OCI-LY7 (cell line): ENCODE results near the gene ORAI1. TPM values are rescaled to one million over a fixed set of nuclear protein-coding genes. Genes with fewer than 3 reads are reported as not detected.

Experiments used
- BruUV-seq: library from RNA; stranded (reverse); fragments of 400-500 nt; replicated peaks from 2 replicates; lab custom pipeline; 2021; lab: Mats Ljungman, UMichigan
- CTCF ChIA-PET: fragments of 300-600 bp; sonication (Branson Sonifier 250); formaldehyde crosslinking; loops from one replicate; lab custom pipeline; 2022; ENCODE audit warnings: antibody characterized with exemption; ENCODE audit not compliant: unreplicated experiment; lab: Charles Lee
- POLR2A ChIA-PET: fragments of 300-600 bp; sonication (Branson Sonifier 250); formaldehyde crosslinking; loops from one replicate; lab custom pipeline; 2022; ENCODE audit warnings: antibody characterized with exemption; lab: Charles Lee
- DNase-seq: peaks from one replicate; pipeline ENCODE4 v3.0.0-alpha.2; 2015; ENCODE audit warnings: low spot score
- H2AFZ ChIP-seq: fragments of 200-600 bp; sonication (generic), shearing (Covaris generic); 2 replicates; pipeline ENCODE4 v1.6.1; 2014; ENCODE audit warnings: mild to moderate bottlenecking, antibody characterized with exemption, low read length, moderate library complexity
- H3K27ac ChIP-seq: fragments of 200-600 bp; sonication (generic); 2 replicates; pipeline ENCODE4 v1.5.1; 2014; ENCODE audit warnings: mixed run types, low read depth, mild to moderate bottlenecking, moderate library complexity, low read length, inconsistent platforms; ENCODE audit not compliant: poor library complexity, severe bottlenecking
- H3K36me3 ChIP-seq: fragments of 200-600 bp; sonication (generic); 2 replicates; pipeline ENCODE4 v1.6.1; 2014; ENCODE audit warnings: mild to moderate bottlenecking, antibody characterized with exemption, low read length, moderate library complexity, mixed read lengths; ENCODE audit not compliant: insufficient read depth
- H3K4me1 ChIP-seq: fragments of 200-600 bp; sonication (generic); 2 replicates; pipeline ENCODE4 v1.5.1; 2014; ENCODE audit warnings: mild to moderate bottlenecking, low read length; ENCODE audit not compliant: insufficient read depth, poor library complexity, severe bottlenecking
- H3K4me2 ChIP-seq: fragments of 200-600 bp; sonication (generic); 2 replicates; pipeline ENCODE4 v1.6.1; 2014; ENCODE audit warnings: mild to moderate bottlenecking, low read length
- H3K4me3 ChIP-seq: fragments of 200-600 bp; sonication (generic); 2 replicates; pipeline ENCODE4 v1.5.1; 2014; ENCODE audit warnings: mild to moderate bottlenecking, low read depth, low read length; ENCODE audit not compliant: poor library complexity, severe bottlenecking
- H3K79me2 ChIP-seq: fragments of 200-600 bp; sonication (generic); 2 replicates; pipeline ENCODE4 v1.6.1; 2016; ENCODE audit warnings: low read depth, mild to moderate bottlenecking, low read length, moderate library complexity, mixed read lengths; ENCODE audit not compliant: insufficient read depth
- H3K9me2 ChIP-seq: fragments of 200-600 bp; sonication (generic); 2 replicates; pipeline ENCODE4 v1.6.1; 2016; ENCODE audit warnings: mild to moderate bottlenecking, low read length, mixed read lengths; ENCODE audit not compliant: insufficient read depth
- H3K9me3 ChIP-seq: fragments of 200-600 bp; sonication (generic); 2 replicates; pipeline ENCODE4 v1.6.1; 2014; ENCODE audit warnings: mild to moderate bottlenecking, mixed run types, low read length, mixed read lengths
- H4K20me1 ChIP-seq: fragments of 200-600 bp; sonication (generic); 2 replicates; pipeline ENCODE4 v1.6.1; 2014; ENCODE audit warnings: mild to moderate bottlenecking, antibody characterized with exemption, low read length, moderate library complexity, mixed read lengths; ENCODE audit not compliant: insufficient read depth
- CTCF ChIP-seq: fragments of 200-600 bp; sonication (generic); conservative IDR thresholded peaks from 2 replicates; pipeline ENCODE4 v1.5.1; 2014; ENCODE audit warnings: mild to moderate bottlenecking, antibody characterized with exemption, low read length, moderate library complexity, mixed read lengths
- EZH2phosphoT487 ChIP-seq: fragments of 200-600 bp; sonication (generic); IDR thresholded peaks from 2 replicates; pipeline ENCODE4 v1.6.1; 2018; ENCODE audit warnings: low read depth, borderline replicate concordance, mild to moderate bottlenecking, mixed run types, antibody characterized with exemption, low read length, moderate library complexity, mixed read lengths
- intact Hi-C: fragments of 100-400 bp; cut with micrococcal nuclease; formaldehyde crosslinking; loops from one replicate; pipeline ENCODE4 v1.10.0; 2022; ENCODE audit not compliant: unreplicated experiment
- total RNA-seq, 2 experiments: library from RNA; depleted of rRNA in 1 of 2; stranded (reverse); fragments of >200 nt in 1 of 2; shearing (Covaris generic) in 1 of 2; gene quantifications; 2 replicates each; pipeline ENCODE4 v1.2.3, GENCODE V29; 2014 to 2022

The ORAI1 gene
- total RNA-seq, 2 experiments from 2014 or later: 9.5 to 19.1 TPM

DNA sequence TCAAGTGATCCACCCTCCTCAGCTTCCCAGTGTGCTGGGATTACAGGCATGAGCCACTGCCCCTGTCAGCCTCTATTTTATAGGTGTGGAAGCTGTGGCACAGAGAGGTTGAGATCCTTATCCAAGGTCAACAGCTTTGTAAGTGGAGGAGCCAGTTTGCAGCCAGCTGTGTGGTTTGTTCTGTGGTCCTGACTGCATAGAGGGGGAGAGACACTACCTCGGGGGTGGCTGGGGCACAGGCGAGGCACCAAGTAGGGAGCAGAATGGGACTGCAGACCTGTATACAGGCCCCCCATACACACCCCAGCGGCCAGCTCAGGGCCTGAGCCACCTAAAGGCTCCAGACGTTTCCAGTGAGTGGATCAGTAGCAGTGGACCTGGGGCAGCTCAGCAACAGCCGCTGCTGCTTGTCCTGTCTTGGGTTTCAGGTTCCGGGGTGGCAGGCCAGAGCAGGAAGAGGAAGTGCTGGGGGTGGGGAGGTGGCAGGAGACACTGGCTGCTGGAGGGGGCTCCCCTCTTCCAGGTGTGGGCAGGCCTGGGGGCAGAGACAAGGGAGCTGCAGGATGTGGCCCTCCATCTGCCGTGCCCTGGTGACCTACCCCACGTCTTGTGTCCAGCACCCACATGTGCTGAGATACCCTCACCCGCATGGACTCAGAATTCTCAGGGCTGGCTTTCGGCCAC lies 11.0 kb downstream of the ORAI1 start:
- intact Hi-C loops: no loop called here
- H4K20me1 ChIP-seq: no peaks in the 10 kb centered on the region

GRCh38 chr12:121638298-121639202 lies 12.2 kb downstream of the ORAI1 start:
- BruUV-seq: no TSS peak
- TF ChIP-seq EZH2phosphoT487 (no peak), CTCF (no peak)
- Histone ChIP-seq H3K27ac (no peak overlapping the region), H3K79me2 (peaks cover 6% of the 10 kb centered on the region; the same call in 1 of the 2 replicates), H4K20me1 (no peaks in the 10 kb centered on the region), H2AFZ (no peak overlapping the region), H3K36me3 (peaks cover 15% of the 10 kb centered on the region), H3K4me3 (no peak overlapping the region), H3K9me3 (no peaks in the 10 kb centered on the region), H3K4me1 (peaks cover 17% of the 10 kb centered on the region), H3K9me2 (no peaks in the 10 kb centered on the region), H3K4me2 (no peak overlapping the region)
- intact Hi-C loops: no loop called here
- ChIA-PET POLR2A (interaction anchor here (0.6 to 1.4 kb wide), 3 partner anchors 11 to 140 kb away, joined by 3 to 10 read pairs (median 5); partner anchors contain the start of gene ORAI1), CTCF (interaction anchor here (0.9 to 2.5 kb wide), 3 partner anchors 11 to 151 kb away, joined by 3 to 16 read pairs (median 5); partner anchors contain the start of gene ORAI1)
- no peak for DNase-seq

More for the DNA sequence above, 11.0 kb downstream of the ORAI1 start:
- H3K4me3 ChIP-seq: peak overlapping the region; percentile 50
- TF ChIP-seq EZH2phosphoT487 (no peak), CTCF (no peak)
- H3K36me3 ChIP-seq: peaks cover 17% of the 10 kb centered on the region; the same call in 1 of the 2 replicates
- CTCF ChIA-PET: interaction anchor here (0.6 to 2.5 kb wide), 5 partner anchors 10 to 152 kb away, joined by 3 to 16 read pairs (median 4); partner anchors contain the start of gene ORAI1
- H3K9me3 ChIP-seq: no peaks in the 10 kb centered on the region
- H3K27ac ChIP-seq: peak overlapping the region; percentile 67
- peaks cover 10% of the 10 kb centered on the region; the same call in 1 of the 2 replicates for H3K79me2 ChIP-seq
- H3K4me2 ChIP-seq: peak overlapping the region; percentile 77
- POLR2A ChIA-PET: interaction anchor here (0.7 to 1.4 kb wide), 5 partner anchors 10 to 245 kb away, joined by 3 to 10 read pairs (median 3); partner anchors contain the start of gene ORAI1
- H3K9me2 ChIP-seq: no peaks in the 10 kb centered on the region
- H3K4me1 ChIP-seq: peaks cover 19% of the 10 kb centered on the region
- H2AFZ ChIP-seq: peak overlapping the region; percentile 22; the same call in 1 of the 2 replicates
- DNase-seq: peak; percentile 75
- BruUV-seq: no TSS peak
